ENCODE measurements around the gene PCSK7.
"Not testable (repeated sequence)": the region's sequence is repeated elsewhere in the genome, so short reads cannot be mapped to it uniquely, and the experiment has no call there.

PCSK7 gene
- total RNA-seq = 354 to 373 reads per million in 2 donors

DNA sequence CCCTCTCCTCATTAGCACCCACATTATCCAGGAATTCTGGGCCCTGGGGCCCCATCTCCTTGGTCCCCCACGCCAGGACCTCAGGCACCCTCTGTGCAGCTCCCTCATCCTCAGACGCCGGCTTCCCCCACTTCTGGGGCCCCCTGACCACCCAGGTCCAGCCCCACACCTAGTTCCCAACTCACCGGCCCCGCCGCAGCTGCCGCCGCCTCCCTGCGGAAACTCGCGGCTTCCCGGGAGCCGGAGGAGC is at the start of gene PCSK7:
TSS of gene PCSK7 (minus strand) at position 232 of the 250 bp plus-strand sequence. CDS start 2,229 bp downstream, outside the sequence.
- no peak for DNase-seq

DNA sequence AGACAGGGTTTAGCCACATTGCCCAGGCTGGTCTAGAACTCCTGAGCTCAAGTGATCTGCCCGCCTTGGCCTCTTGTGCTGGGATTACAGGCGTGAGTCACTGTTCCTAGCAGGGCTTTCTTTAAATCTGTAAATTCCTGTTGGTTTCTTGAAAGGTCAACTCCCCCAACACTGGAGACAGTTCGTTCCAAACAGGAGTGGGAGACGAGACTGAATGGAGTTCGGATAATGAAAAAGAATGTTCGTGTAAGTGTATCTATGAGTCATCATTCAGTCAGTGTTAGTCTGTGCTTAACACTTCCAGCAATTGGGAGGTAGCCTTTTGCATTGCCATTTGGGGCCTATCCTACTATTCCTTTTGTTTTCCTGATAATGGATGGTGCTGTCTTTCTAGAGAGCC is 49.3 kb upstream of the PCSK7 start:
- DNase-seq = no peak

GRCh38 chr11:117279711-117280376 is 48.0 kb upstream of the PCSK7 start:
- DNase-seq = peak in 2 of 5 experiments; percentile 1 to 91

GRCh38 chr11:117278347-117278746 is 46.5 kb upstream of the PCSK7 start:
- no peak for DNase-seq

DNA sequence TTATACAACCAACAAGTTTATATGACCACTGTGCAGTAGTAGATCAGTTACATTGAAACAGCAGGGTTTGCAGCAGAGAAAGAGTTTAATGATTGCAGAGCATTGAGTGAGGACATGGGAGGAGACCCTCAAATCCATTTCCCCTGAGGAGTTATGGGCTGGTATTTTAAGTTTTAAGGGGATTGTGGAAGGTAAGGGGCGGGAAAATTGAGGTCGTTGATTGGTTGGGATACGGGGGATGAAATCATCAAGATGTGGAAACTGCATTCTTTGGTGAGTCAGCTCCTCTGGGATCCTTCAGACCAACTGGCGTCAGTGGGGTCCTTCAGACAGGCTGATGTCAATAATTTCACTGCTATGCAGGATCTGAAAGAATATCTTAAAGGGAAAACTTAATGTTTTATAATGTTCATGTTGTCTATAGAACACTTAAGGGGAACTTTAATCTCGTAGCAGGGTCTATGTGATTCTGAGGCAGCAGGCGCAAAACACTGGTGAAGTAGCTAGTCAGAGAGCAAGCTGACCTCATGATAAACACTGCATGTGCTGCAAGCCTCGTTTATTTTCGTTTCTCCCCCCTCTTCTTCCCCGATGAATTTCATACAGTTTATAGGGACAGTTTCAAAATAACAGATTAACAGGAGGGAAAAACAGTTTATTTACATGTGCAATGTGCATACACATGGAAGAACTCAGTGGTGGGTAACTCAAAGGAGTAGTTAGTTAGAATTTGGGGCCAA is 41.8 kb upstream of the PCSK7 start:
- no peak for DNase-seq

DNA sequence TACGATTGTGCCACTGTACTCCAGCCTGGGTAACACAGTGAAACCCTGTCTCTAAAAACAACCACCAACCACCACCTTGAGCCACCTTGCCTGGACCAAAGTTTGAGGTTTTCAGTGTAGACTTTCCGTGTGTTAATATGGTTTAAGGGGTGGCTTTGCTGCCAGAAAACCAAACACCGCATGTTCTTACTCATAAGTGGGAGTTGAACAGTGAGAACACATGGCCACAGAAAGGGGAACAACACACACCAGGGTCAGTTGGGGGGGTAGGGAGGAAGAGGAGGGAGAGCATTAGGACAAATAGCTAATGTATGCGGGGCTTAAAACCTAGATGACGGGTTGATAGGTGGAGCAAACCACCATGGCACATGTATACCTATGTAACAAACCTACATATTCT is 40.3 kb upstream of the PCSK7 start:
- DNase-seq = not testable (repeated sequence)

GRCh38 chr11:117271208-117271607 is 39.3 kb upstream of the PCSK7 start:
- no peak for DNase-seq

DNA sequence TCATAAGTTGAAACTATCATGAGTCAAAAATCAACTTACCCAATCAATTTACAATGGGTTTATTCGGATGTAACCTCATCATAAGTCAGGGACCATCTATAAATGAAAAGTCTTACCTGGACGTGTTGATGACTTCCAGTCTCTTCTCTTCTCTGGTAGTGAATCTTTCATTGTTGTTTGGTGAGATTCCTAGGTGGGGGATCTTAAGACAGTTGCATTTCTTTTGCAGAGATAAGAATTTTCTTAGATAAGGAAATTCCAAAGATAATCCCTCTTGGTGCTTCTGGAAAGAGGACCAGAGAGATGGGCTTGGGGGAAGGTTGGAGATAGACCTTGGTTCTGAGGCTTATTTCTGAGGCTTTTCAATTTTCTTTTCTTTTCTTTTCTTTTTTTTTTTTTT is 38.0 kb upstream of the PCSK7 start:
- DNase-seq = no peak

DNA sequence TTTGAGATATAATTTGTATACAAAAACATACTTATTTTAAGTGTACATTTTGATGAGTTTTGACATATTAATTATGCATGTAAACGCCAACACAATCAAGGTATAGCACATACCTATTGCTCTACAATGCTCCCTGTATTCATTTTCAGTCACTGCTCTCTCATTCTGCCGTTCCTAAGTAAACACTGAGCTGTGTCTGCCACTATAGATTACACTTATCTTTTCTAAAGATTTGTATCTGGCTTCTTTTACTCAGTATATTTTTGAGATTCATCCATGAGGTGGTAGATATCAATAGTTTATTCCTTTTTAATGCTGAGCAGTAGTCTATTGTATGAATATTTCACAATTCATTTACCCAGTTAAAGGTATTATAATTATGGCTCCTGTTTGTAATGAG is 33.9 kb upstream of the PCSK7 start:
- no peak for DNase-seq

- not testable (repeated sequence) for DNase-seq
These were observed 32.9 kb upstream of the PCSK7 start for GRCh38 chr11:117264624-117265323.

DNA sequence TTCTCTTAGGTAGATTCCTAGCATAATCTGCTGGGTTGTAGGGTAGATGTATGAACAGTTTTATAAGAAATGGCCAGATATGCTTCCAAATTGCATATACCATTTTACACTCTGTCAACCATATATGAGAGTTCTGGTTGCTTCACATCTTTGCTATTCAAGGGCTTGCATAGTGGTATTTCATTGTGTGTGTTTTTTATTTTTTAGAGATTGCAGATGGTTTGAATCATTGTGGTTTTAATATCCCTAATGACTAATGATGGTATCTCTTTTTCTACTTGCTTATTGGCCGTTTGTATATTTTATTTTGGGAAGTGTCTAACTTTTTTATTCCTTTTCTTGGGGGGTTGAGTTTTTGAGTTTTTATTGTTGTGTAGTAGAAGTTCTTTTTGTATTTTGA is 27.5 kb upstream of the PCSK7 start:
- no peak for DNase-seq

- DNase-seq = no peak
These were observed 26.7 kb upstream of the PCSK7 start for GRCh38 chr11:117258576-117258975.

GRCh38 chr11:117256573-117256972 is 24.7 kb upstream of the PCSK7 start:
- no peak for DNase-seq

DNA sequence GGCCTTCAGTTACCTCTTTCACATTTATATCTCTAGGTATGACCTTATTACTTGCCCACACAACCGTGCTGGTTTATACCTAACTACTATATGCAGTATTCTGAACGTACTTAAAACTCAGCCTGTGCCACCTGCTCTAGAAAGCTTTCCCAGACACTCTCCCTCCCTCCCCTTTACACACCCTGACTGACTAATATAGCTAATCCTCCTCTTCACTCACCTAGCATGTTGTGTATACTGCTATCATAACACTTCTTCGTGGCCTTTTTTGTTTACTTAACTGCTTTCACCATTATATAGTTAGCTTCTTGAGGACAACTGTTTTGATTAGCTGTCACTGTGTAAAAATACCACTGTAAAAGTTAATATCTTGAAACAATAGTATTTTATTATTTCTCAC is 24.1 kb upstream of the PCSK7 start:
- no peak for DNase-seq

GRCh38 chr11:117251506-117251905 is 19.6 kb upstream of the PCSK7 start:
- no peak for DNase-seq

GRCh38 chr11:117249571-117249970 is 17.7 kb upstream of the PCSK7 start:
- DNase-seq = no peak

DNA sequence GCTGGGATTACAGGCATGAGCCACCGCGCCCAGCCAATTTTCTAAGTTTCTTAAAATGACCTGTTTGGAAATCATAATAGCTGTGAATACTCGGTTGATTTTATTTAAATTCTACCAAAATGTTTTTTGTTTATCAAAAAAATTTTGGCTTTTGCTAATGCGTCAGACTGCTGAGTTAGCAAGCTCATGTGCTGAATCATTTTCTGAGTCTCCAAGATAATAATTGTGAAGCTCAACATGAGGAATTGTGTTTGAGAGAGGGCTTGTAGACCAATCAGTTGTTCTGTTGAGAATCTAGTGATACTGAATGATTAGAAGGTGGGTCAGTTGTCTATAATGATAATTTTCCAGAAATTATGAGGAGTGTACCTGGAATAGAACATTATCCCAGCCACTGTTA is 16.5 kb upstream of the PCSK7 start:
- DNase-seq = no peak

- no peak for DNase-seq
These were observed 7.4 kb upstream of the PCSK7 start for GRCh38 chr11:117239295-117239694.

DNA sequence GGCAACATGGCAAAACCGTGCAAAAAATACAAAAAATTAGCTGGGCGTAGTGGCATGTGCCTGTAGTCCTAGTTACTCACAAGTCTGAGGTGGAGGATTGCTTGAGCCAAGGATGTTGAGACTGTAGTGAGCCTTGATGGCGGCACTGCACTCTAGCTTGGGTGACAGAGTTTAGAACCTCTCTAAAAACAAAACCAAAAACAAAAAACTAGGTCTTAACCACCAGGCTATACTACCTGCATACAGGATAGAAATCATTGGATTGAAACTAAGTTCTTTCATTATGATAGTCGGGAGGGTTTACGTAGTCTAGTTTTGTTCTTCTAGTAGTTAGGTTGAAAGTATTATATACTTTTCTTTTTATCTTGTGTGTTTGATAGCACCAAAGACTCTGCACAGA is 6.3 kb upstream of the PCSK7 start:
- no peak for DNase-seq

DNA sequence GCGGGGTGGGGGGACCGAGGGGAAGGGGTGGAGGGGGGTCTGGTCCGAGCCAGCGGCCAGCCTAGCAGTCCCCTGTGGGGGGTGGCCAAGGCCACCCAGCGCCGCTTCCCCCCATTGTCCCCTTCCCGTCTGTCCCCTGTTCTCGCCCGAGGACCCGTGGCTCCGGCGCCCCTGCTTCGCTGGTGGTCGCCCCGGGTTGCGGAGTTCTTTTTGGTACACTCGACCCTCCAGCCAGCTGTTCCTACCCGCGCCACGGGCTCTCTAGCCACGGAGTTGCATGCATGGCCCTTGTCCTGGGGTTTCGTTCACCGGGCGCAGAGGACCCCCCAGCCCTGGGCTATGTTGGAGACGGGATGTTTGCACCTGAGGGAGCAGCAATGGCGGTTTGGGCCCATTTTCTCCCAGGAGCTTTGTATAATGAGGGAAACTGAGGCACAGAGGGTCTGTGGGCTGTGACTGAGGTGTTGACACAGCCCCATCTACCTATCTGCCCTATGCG is 1.1 kb upstream of the PCSK7 start:
- peak in 1 of 5 experiments; percentile 19 for DNase-seq

- peak; percentile 59 to 88 (median 63) for DNase-seq
These were observed 412 bp upstream of the PCSK7 start, which contains the start of gene RNF214 for GRCh38 chr11:117232092-117232878. TSS of gene RNF214 (plus strand) at chr11:117232671. CDS start at chr11:117234273, 1,602 bp downstream.

GRCh38 chr11:117230999-117231841 is 653 bp downstream of the PCSK7 start:
- peak in 1 of 5 experiments; percentile 11 for DNase-seq

Data from T-helper 2 cell (primary cell).